Measurements from ENCODE around the gene MT1E. TPM values are rescaled to one million over a fixed set of nuclear protein-coding genes. Genes with fewer than 3 reads are reported as not detected.
A peak's percentile ranks its signal among the peaks of the same experiment; 100 is the strongest.
"Not testable (repeated sequence)": the region's sequence is repeated elsewhere in the genome, so short reads cannot be mapped to it uniquely, and the experiment has no call there.

The MT1E gene
- total RNA-seq, 2 experiments from 2014 or later, result 4.4 to 4.8 TPM

- Mint-ChIP-seq H3K4me3 (no peak overlapping the region), H3K9me3 (no peaks in the 10 kb centered on the region), H3K27ac (no peak overlapping the region), H3K36me3 (no peaks in the 10 kb centered on the region), H3K27me3 (peaks cover 26% of the 10 kb centered on the region), H3K4me1 (ENCODE audit: low read depth) (peaks cover 8% of the 10 kb centered on the region)
- intact Hi-C loops (cut with micrococcal nuclease), result no loop called here
- ChIA-PET CTCF (interaction anchor here (1.8 kb wide), 1 partner anchor 10 kb away, joined by 5 read pairs; no protein-coding TSS in a partner anchor), POLR2A (no interaction called here)
- DNase-seq, result no peak
Observed at GRCh38 chr16:56653218-56653617, 27.6 kb downstream of the MT1E start.

- Mint-ChIP-seq H3K4me1 (ENCODE audit: low read depth) (peaks cover 14% of the 10 kb centered on the region), H3K27me3 (peaks cover 4% of the 10 kb centered on the region), H3K9me3 (no peaks in the 10 kb centered on the region), H3K27ac (peak within 1 kb of the TSS; percentile 69), H3K4me3 (peak within 1 kb of the TSS; percentile 94), H3K36me3 (no peaks in the 10 kb centered on the region)
- ChIA-PET CTCF (interaction anchor here (1.0 kb wide), 1 partner anchor 44 kb away, joined by 5 read pairs; no protein-coding TSS in a partner anchor), POLR2A (no interaction called here)
- DNase-seq, result peak; percentile 84
- intact Hi-C loops (cut with micrococcal nuclease), result loop anchor here (1.0 to 2.0 kb wide), 3 partner anchors 14 to 47 kb away; no protein-coding TSS in a partner anchor
Observed at GRCh38 chr16:56657555-56658326, 32.2 kb downstream of the MT1E start, which contains the start of gene MT1F. Gene MT1F (plus strand): TSS chr16:56657959. CDS start chr16:56658059, 100 bp downstream.

- Mint-ChIP-seq H3K4me1 (ENCODE audit: low read depth) (peaks cover 16% of the 10 kb centered on the region), H3K4me3 (peak overlapping the region; percentile 94), H3K9me3 (no peaks in the 10 kb centered on the region), H3K36me3 (no peaks in the 10 kb centered on the region), H3K27me3 (peaks cover under 1% of the 10 kb centered on the region), H3K27ac (no peak overlapping the region)
- DNase-seq, result no peak
- intact Hi-C loops (cut with micrococcal nuclease), result loop anchor here (1.0 kb wide), 1 partner anchor 15 kb away; no protein-coding TSS in a partner anchor
- ChIA-PET POLR2A (no interaction called here), CTCF (interaction anchor here (0.7 to 1.0 kb wide), 2 partner anchors 43 to 211 kb away, joined by 3 to 5 read pairs; no protein-coding TSS in a partner anchor)
Observed at GRCh38 chr16:56658327-56658875, 32.8 kb downstream of the MT1E start.

GRCh38 chr16:56662357-56663354 is 37.1 kb downstream of the MT1E start:
- DNase-seq, result peak; percentile 63
- CTCF ChIA-PET, result interaction anchor here (0.6 to 2.4 kb wide), 5 partner anchors 11 to 65 kb away, joined by 3 to 8 read pairs (median 4); partner anchors contain the start of gene MT2A
- Mint-ChIP-seq H3K36me3 (peaks cover 2% of the 10 kb centered on the region), H3K27me3 (peaks cover 5% of the 10 kb centered on the region), H3K27ac (peak overlapping the region; percentile 62), H3K4me3 (peak overlapping the region; percentile 80), H3K9me3 (no peaks in the 10 kb centered on the region), H3K4me1 (ENCODE audit: low read depth) (peaks cover 15% of the 10 kb centered on the region)
- POLR2A ChIA-PET, result no interaction called here
- intact Hi-C loops (cut with micrococcal nuclease), result loop anchor here (2.0 kb wide), 1 partner anchor 20 kb away; the partner anchor contains the start of gene MT1X

GRCh38 chr16:56664506-56664905 is 38.9 kb downstream of the MT1E start:
- Mint-ChIP-seq H3K9me3 (no peaks in the 10 kb centered on the region), H3K27ac (no peak overlapping the region), H3K4me3 (no peak overlapping the region), H3K4me1 (ENCODE audit: low read depth) (peaks cover 23% of the 10 kb centered on the region), H3K36me3 (peaks cover 2% of the 10 kb centered on the region), H3K27me3 (peaks cover 21% of the 10 kb centered on the region)
- no peak for DNase-seq
- CTCF ChIA-PET, result interaction anchor here (0.6 to 1.3 kb wide), 2 partner anchors 38 to 228 kb away, joined by 3 to 5 read pairs; no protein-coding TSS in a partner anchor
- intact Hi-C loops (cut with micrococcal nuclease), result no loop called here
- POLR2A ChIA-PET, result no interaction called here

- CTCF ChIA-PET, result interaction anchor here (1.3 kb wide), 1 partner anchor 36 kb away, joined by 3 read pairs; no protein-coding TSS in a partner anchor
- H3K27ac Mint-ChIP-seq; intact Hi-C loops (cut with micrococcal nuclease); H3K4me3 Mint-ChIP-seq; DNase-seq; POLR2A ChIA-PET; H3K36me3 Mint-ChIP-seq; H3K9me3 Mint-ChIP-seq: not testable (repeated sequence)
- Mint-ChIP-seq H3K27me3 (peaks cover 30% of the 10 kb centered on the region), H3K4me1 (ENCODE audit: low read depth) (peaks cover 27% of the 10 kb centered on the region)
Observed at GRCh38 chr16:56665286-56666261, 40.0 kb downstream of the MT1E start.

- Mint-ChIP-seq H3K27me3 (peaks cover 42% of the 10 kb centered on the region), H3K27ac (no peak within 1 kb of the TSS), H3K36me3 (peaks cover 2% of the 10 kb centered on the region), H3K4me3 (no peak within 1 kb of the TSS), H3K4me1 (ENCODE audit: low read depth) (peaks cover 21% of the 10 kb centered on the region), H3K9me3 (no peaks in the 10 kb centered on the region)
- ChIA-PET CTCF (interaction anchor here (0.6 to 1.3 kb wide), 2 partner anchors 22 to 64 kb away, joined by 3 read pairs; no protein-coding TSS in a partner anchor), POLR2A (interaction anchor here (1.3 kb wide), 1 partner anchor 15 kb away, joined by 3 read pairs; no protein-coding TSS in a partner anchor)
- intact Hi-C loops (cut with micrococcal nuclease), result no loop called here
- peak; percentile 37 for DNase-seq
Observed at GRCh38 chr16:56667581-56668571, 42.3 kb downstream of the MT1E start, which contains the start of gene MT1G. Gene MT1G (minus strand): TSS chr16:56668065. CDS start chr16:56667993, 72 bp downstream.

- H3K27me3 Mint-ChIP-seq, result peaks cover 45% of the 10 kb centered on the region
- ChIA-PET POLR2A (interaction anchor here (1.0 to 1.3 kb wide), 2 partner anchors 13 to 14 kb away, joined by 3 read pairs; partner anchors contain the start of gene MT1X), CTCF (interaction anchor here (1.3 kb wide), 1 partner anchor 69 kb away, joined by 3 read pairs; no protein-coding TSS in a partner anchor)
- H3K36me3 Mint-ChIP-seq, result peaks cover 2% of the 10 kb centered on the region
- intact Hi-C loops (cut with micrococcal nuclease), result no loop called here
- peaks cover 17% of the 10 kb centered on the region for H3K4me1 Mint-ChIP-seq (ENCODE audit: low read depth)
- H3K9me3 Mint-ChIP-seq, result no peaks in the 10 kb centered on the region
- H3K4me3 Mint-ChIP-seq, result no peak within 1 kb of the TSS
- H3K27ac Mint-ChIP-seq, result no peak within 1 kb of the TSS
- DNase-seq, result no peak
Observed at GRCh38 chr16:56669005-56669839, 43.6 kb downstream of the MT1E start, which contains the start of gene MT1H. Gene MT1H (plus strand): TSS chr16:56669814. CDS start chr16:56669885, 71 bp downstream.
